RPMI7951 (cell line): Measurements from ENCODE around the gene VPS41. TPM values are rescaled to one million over a fixed set of nuclear protein-coding genes. Genes with fewer than 3 reads are reported as not detected.
"Not testable (repeated sequence)": the region's sequence is repeated elsewhere in the genome, so short reads cannot be mapped to it uniquely, and the experiment has no call there.

Source experiments
- DNase-seq: peaks from one replicate; pipeline ENCODE4 v3.0.0-alpha.2; 2012; ENCODE audit warnings: low read depth
- total RNA-seq: library from RNA; depleted of rRNA; stranded (reverse); fragments of >200 nt; shearing (Covaris generic); gene quantifications from 2 replicates; pipeline ENCODE4 v1.2.3, GENCODE V29; 2014

Gene VPS41
- total RNA-seq, 1 experiment from 2014 or later, result 47.6 TPM

- no peak for DNase-seq
Measured at GRCh38 chr7:38855386-38855785, 53.6 kb downstream of the VPS41 start.

GRCh38 chr7:38854947-38855346, 54.0 kb downstream of the VPS41 start:
- DNase-seq, result not testable (repeated sequence)

- DNase-seq, result no peak
Measured at GRCh38 chr7:38851321-38851720, 57.7 kb downstream of the VPS41 start.

GRCh38 chr7:38846280-38846679, 62.7 kb downstream of the VPS41 start:
- DNase-seq, result peak; percentile 83

- no peak for DNase-seq
Measured at GRCh38 chr7:38844952-38845563, 63.9 kb downstream of the VPS41 start.

GRCh38 chr7:38842746-38843145, 66.2 kb downstream of the VPS41 start:
- no peak for DNase-seq

- peak; percentile 52 for DNase-seq
Measured at GRCh38 chr7:38840736-38841460, 68.1 kb downstream of the VPS41 start.

- no peak for DNase-seq
Measured at GRCh38 chr7:38839851-38840250, 69.1 kb downstream of the VPS41 start.

GRCh38 chr7:38838725-38839385, 70.1 kb downstream of the VPS41 start:
- no peak for DNase-seq

- no peak for DNase-seq
Measured at GRCh38 chr7:38834357-38834756, 74.6 kb downstream of the VPS41 start.

GRCh38 chr7:38833329-38833728, 75.7 kb downstream of the VPS41 start:
- DNase-seq, result no peak

GRCh38 chr7:38831259-38831996, 77.6 kb downstream of the VPS41 start:
- DNase-seq, result no peak

GRCh38 chr7:38830826-38831225, 78.2 kb downstream of the VPS41 start:
- DNase-seq, result no peak

GRCh38 chr7:38829488-38830165, 79.4 kb downstream of the VPS41 start:
- DNase-seq, result no peak

- no peak for DNase-seq
Measured at GRCh38 chr7:38828026-38828425, 81.0 kb downstream of the VPS41 start.

GRCh38 chr7:38825721-38826440, 83.1 kb downstream of the VPS41 start:
- no peak for DNase-seq

GRCh38 chr7:38824948-38825347, 84.0 kb downstream of the VPS41 start:
- DNase-seq, result no peak

GRCh38 chr7:38822549-38822948, 86.4 kb downstream of the VPS41 start:
- peak; percentile 7 for DNase-seq

GRCh38 chr7:38820571-38820970, 88.4 kb downstream of the VPS41 start:
- DNase-seq, result no peak

- DNase-seq, result no peak
Measured at GRCh38 chr7:38819463-38819862, 89.5 kb downstream of the VPS41 start.

GRCh38 chr7:38817526-38817925, 91.5 kb downstream of the VPS41 start:
- no peak for DNase-seq
